NCI-H774 (cell line): ENCODE data around the gene PHRF1.

ENCODE experiments used
- DNase-seq: peaks from one replicate; lab custom pipeline; 2025; lab: John Stamatoyannopoulos, UW

Gene PHRF1

GRCh38 chr11:539971-540481 is 36.2 kb upstream of the PHRF1 start:
- no peak for DNase-seq

GRCh38 chr11:540583-541432 is 35.5 kb upstream of the PHRF1 start:
- no peak for DNase-seq

GRCh38 chr11:541433-541885 is 34.8 kb upstream of the PHRF1 start:
- DNase-seq: no peak

GRCh38 chr11:544817-545166 is 31.5 kb upstream of the PHRF1 start:
- DNase-seq: no peak

- no peak for DNase-seq
These were observed 31.1 kb upstream of the PHRF1 start for GRCh38 chr11:545171-545570.

GRCh38 chr11:548700-549603 is 27.3 kb upstream of the PHRF1 start:
- no peak for DNase-seq

- no peak for DNase-seq
These were observed 26.1 kb upstream of the PHRF1 start for GRCh38 chr11:550021-550745.

GRCh38 chr11:550746-551085 is 25.6 kb upstream of the PHRF1 start:
- DNase-seq: no peak

GRCh38 chr11:551131-551530 is 25.1 kb upstream of the PHRF1 start:
- no peak for DNase-seq

GRCh38 chr11:551596-551995 is 24.7 kb upstream of the PHRF1 start:
- DNase-seq: no peak

GRCh38 chr11:553083-553987 is 22.9 kb upstream of the PHRF1 start:
- DNase-seq: no peak

GRCh38 chr11:553988-554340 is 22.3 kb upstream of the PHRF1 start:
- DNase-seq: no peak

- DNase-seq: peak; percentile 87
These were observed 21.6 kb upstream of the PHRF1 start for GRCh38 chr11:554428-555226.

GRCh38 chr11:555227-555779 is 21.0 kb upstream of the PHRF1 start:
- DNase-seq: no peak

GRCh38 chr11:555780-556661 is 20.2 kb upstream of the PHRF1 start:
- DNase-seq: no peak

GRCh38 chr11:556662-557256 is 19.5 kb upstream of the PHRF1 start:
- DNase-seq: no peak

- no peak for DNase-seq
These were observed 18.7 kb upstream of the PHRF1 start for GRCh38 chr11:557328-558132.

- DNase-seq: no peak
These were observed 17.8 kb upstream of the PHRF1 start for GRCh38 chr11:558503-558902.
